Transverse colon (tissue), 4 donors: Measurements from ENCODE around the gene SLFN5. TPM values are rescaled to one million over a fixed set of nuclear protein-coding genes. Genes with fewer than 3 reads are reported as not detected.
A peak's percentile ranks its signal among the peaks of the same experiment; 100 is the strongest.

ENCODE experiments used
- DNase-seq: peaks from one replicate; pipeline ENCODE4 v3.0.0-alpha.2; 2019
- H3K27ac ChIP-seq, 4 donors: fragments of 200-600 bp; sonication (generic); 2 replicates each; pipeline ENCODE4 v1.5.1; 2016 to 2018; ENCODE audit warnings: inconsistent platforms in 4 of 4
- H3K27me3 ChIP-seq: fragments of 200-600 bp; sonication (generic); 2 replicates; pipeline ENCODE4 v1.5.1; 2017; ENCODE audit warnings: inconsistent platforms
- H3K36me3 ChIP-seq, 4 donors: fragments of 200-600 bp; sonication (generic); 2 replicates each; pipeline ENCODE4 v1.5.1; 2017 to 2019; ENCODE audit warnings: inconsistent platforms in 4 of 4
- H3K4me1 ChIP-seq, 4 donors: fragments of 200-600 bp; sonication (generic); 2 replicates each; pipeline ENCODE4 v1.5.1; 2017 to 2020; ENCODE audit warnings: inconsistent platforms in 4 of 4
- H3K4me3 ChIP-seq, 4 donors: fragments of 200-600 bp; sonication (generic); 1 replicate in 1 of 4; 2 replicates in 3 of 4; pipeline versions ENCODE4 v1.5.1 to v1.6.1; 2017 to 2019; ENCODE audit warnings: inconsistent platforms in 4 of 4
- H3K9me3 ChIP-seq, 2 donors: fragments of 200-600 bp; sonication (generic); 2 replicates each; pipeline ENCODE4 v1.5.1; 2017 to 2019; ENCODE audit warnings: inconsistent platforms in 2 of 2
- EP300 ChIP-seq: sonication (generic); formaldehyde crosslinking; IDR thresholded peaks from one replicate; pipeline ENCODE4 v1.6.1; 2017; ENCODE audit warnings: antibody characterized with exemption, low read depth
- POLR2A ChIP-seq: fragments of 450-650 bp; IDR thresholded peaks from one replicate; pipeline ENCODE4 v1.6.1; 2016; ENCODE audit warnings: antibody characterized with exemption, mild to moderate bottlenecking, moderate library complexity
- POLR2AphosphoS5 ChIP-seq, 3 donors: sonication (generic); formaldehyde crosslinking; IDR thresholded peaks; one replicate each; pipeline ENCODE4 v1.6.1; 2016; ENCODE audit warnings: antibody characterized with exemption in 3 of 3
- WGBS, 2 donors: methylation state at CpG; one replicate each; pipeline ENCODE4 v1.1.5; 2018; ENCODE audit warnings: low coverage in 1 of 2; 5-methylcytosine and 5-hydroxymethylcytosine counted together
- in situ Hi-C, 4 donors: fragments of 200-750 bp; cut with MboI; loops; one replicate each; pipeline versions ENCODE4 v1.15.0 to v1.15.1; 2017; ENCODE audit warnings: low sequenced_read_pairs in 3 of 4, low pct_ligation_motif_present in 1 of 4, low pct_unique_long_range_greater_than_20kb in 1 of 4
- intact Hi-C: fragments of 100-400 bp; cut with DNase I; formaldehyde crosslinking; loops from one replicate; pipeline ENCODE4 v1.15.1; 2023; ENCODE audit warnings: low total_unique reads
- total RNA-seq, 4 donors: library from RNA; depleted of rRNA; stranded (reverse); fragments of >200 nt; gene quantifications; one replicate each; pipeline ENCODE4 v1.1.0, GENCODE V29; 2016
- TF ChIP-seq, protein P1 (sequence below), 5 experiments: fragments of 200-600 bp in 3 of 5; fragments of 450-650 bp in 2 of 5; sonication (generic) in 3 of 5; IDR thresholded peaks; 1 replicate in 2 of 5; 2 replicates in 3 of 5; pipeline ENCODE4 v1.5.1; 2016 to 2017; ENCODE audit warnings: antibody characterized with exemption in 5 of 5, inconsistent platforms in 3 of 5, mild to moderate bottlenecking in 2 of 5, moderate library complexity in 1 of 5

The SLFN5 gene
- total RNA-seq, 4 donors from 2014 or later: 2.8 to 14.0 (median 5.7) TPM

DNA sequence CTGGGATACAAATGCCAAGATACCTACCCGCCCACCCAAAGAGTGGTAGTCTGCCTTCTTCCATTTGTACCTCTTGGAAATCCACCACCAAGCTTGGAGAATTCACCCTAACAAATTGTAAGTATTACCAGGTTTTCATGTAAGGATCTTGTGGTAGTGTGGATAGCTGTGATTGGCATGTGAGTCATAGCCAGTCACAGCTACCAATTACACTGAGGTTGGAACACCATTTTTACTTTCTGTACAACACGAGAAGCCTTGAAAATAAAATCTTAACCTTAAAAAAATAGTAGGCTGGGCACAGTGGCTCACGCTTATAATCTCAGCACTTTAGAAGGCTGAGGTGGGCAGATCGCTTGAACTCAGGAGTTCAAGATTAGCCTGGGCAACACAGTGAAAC lies 30.2 kb upstream of the SLFN5 start:
- no peak for TF ChIP-seq POLR2AphosphoS5 (IDR thresholded peaks at IDR 0.05)
- no peak for TF ChIP-seq EP300
- intact Hi-C loops: no loop called here
- 76 to 92% methylated on average over 3 to 4 of the region's 4 CpGs for WGBS, 2 donors
- in situ Hi-C loops: no loop called here
- H3K36me3 ChIP-seq: no peaks in the 10 kb centered on the region
- H3K27me3 ChIP-seq: no peaks in the 10 kb centered on the region
- no peak for DNase-seq
- H3K4me1 ChIP-seq: no peaks in the 10 kb centered on the region
- H3K9me3 ChIP-seq: no peaks in the 10 kb centered on the region
- H3K4me3 ChIP-seq: no peak overlapping the region
- peak overlapping the region in 2 of 4 donors; percentile 36 to 51 for H3K27ac ChIP-seq

DNA sequence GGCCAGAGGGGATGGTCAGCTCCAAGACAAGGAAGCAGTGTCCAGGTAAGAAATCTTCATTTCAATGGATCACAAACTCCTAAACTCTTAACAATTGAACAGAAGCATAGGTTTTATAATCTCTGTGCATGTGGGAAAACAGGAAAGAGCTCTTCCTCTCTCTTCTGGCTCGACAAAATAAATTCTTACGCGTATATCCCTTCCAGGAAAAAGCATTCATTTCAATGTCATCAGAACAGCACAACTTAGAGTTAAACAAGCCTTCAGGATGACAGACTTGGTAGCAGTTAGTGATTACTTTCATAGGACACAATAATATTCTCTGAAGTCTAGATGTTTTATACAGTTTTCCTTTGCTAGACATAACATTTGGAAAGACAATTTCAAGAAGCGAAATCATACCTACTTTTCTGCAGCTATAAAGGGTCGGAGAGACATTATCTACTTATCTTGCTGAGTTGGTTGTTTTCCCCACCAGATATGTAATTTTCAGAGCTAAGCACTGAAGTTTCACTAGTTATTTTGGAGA lies 29.4 kb upstream of the SLFN5 start:
- Histone ChIP-seq H3K27ac (peak overlapping the region in 3 of 4 donors; percentile 36 to 51 (median 44)), H3K27me3 (no peaks in the 10 kb centered on the region), H3K36me3 (no peaks in the 10 kb centered on the region), H3K4me1 (no peaks in the 10 kb centered on the region), H3K9me3 (no peaks in the 10 kb centered on the region), H3K4me3 (no peak overlapping the region)
- no peak for DNase-seq
- TF ChIP-seq, protein P1, sequence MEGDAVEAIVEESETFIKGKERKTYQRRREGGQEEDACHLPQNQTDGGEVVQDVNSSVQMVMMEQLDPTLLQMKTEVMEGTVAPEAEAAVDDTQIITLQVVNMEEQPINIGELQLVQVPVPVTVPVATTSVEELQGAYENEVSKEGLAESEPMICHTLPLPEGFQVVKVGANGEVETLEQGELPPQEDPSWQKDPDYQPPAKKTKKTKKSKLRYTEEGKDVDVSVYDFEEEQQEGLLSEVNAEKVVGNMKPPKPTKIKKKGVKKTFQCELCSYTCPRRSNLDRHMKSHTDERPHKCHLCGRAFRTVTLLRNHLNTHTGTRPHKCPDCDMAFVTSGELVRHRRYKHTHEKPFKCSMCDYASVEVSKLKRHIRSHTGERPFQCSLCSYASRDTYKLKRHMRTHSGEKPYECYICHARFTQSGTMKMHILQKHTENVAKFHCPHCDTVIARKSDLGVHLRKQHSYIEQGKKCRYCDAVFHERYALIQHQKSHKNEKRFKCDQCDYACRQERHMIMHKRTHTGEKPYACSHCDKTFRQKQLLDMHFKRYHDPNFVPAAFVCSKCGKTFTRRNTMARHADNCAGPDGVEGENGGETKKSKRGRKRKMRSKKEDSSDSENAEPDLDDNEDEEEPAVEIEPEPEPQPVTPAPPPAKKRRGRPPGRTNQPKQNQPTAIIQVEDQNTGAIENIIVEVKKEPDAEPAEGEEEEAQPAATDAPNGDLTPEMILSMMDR (IDR thresholded peaks at IDR 0.05): no peak
- TF ChIP-seq POLR2A (no peak), POLR2AphosphoS5 (IDR thresholded peaks at IDR 0.05) (no peak), EP300 (no peak)
- intact Hi-C loops: no loop called here
- in situ Hi-C loops: no loop called here
- WGBS, 2 donors: 79% methylated on average over 5 of the region's 5 CpGs; no CpG with 5 or more reads in 1 of the 2 donors

GRCh38 chr17:35214192-35214591 lies 28.7 kb upstream of the SLFN5 start:
- 63 to 71% methylated on average over 2 to 3 of the region's 3 CpGs for WGBS, 2 donors
- Histone ChIP-seq H3K36me3 (no peaks in the 10 kb centered on the region), H3K9me3 (no peaks in the 10 kb centered on the region), H3K27me3 (no peaks in the 10 kb centered on the region), H3K27ac (peak overlapping the region; percentile 25 to 67 (median 62)), H3K4me1 (no peaks in the 10 kb centered on the region), H3K4me3 (no peak overlapping the region)
- intact Hi-C loops: no loop called here
- TF ChIP-seq POLR2A (peak; percentile 48), POLR2AphosphoS5 (IDR thresholded peaks at IDR 0.05) (peak in 2 of 3 donors; percentile 39 to 51), EP300 (no peak)
- TF ChIP-seq, protein P1 (IDR thresholded peaks at IDR 0.05): no peak
- in situ Hi-C loops: no loop called here
- DNase-seq: no peak

- Histone ChIP-seq H3K36me3 (no peaks in the 10 kb centered on the region), H3K27ac (peak overlapping the region; percentile 14 to 67 (median 62)), H3K9me3 (no peaks in the 10 kb centered on the region), H3K4me1 (no peaks in the 10 kb centered on the region), H3K27me3 (no peaks in the 10 kb centered on the region), H3K4me3 (no peak overlapping the region)
- in situ Hi-C loops (no loop called here), intact Hi-C loops (no loop called here)
- no peak for DNase-seq
- TF ChIP-seq POLR2A (no peak), POLR2AphosphoS5 (IDR thresholded peaks at IDR 0.05) (no peak), EP300 (no peak)
- TF ChIP-seq, protein P1 (IDR thresholded peaks at IDR 0.05): no peak
- 37 to 46% methylated on average over 3 to 5 of the region's 5 CpGs for WGBS, 2 donors
Measured at GRCh38 chr17:35214631-35215273, 28.1 kb upstream of the SLFN5 start.
